SK-N-SH (cell line): ENCODE data around the gene GGT7.

ENCODE experiments used
- ELF1 ChIP-seq: IDR thresholded peaks from 2 replicates; pipeline ENCODE4 v1.4.0; 2012
- EP300 ChIP-seq, 2 experiments: IDR thresholded peaks; 2 replicates each; pipeline versions ENCODE4 v1.4.0 to v1.6.1; 2012; ENCODE audit warnings: borderline replicate concordance in 1 of 2, low read depth in 1 of 2, low read length in 1 of 2
- EZH2phosphoT487 ChIP-seq: fragments of 200-600 bp; sonication (generic); IDR thresholded peaks from 2 replicates; pipeline ENCODE4 v1.6.1; 2017; ENCODE audit warnings: low read depth, mixed run types, mild to moderate bottlenecking, antibody characterized with exemption, moderate library complexity, borderline replicate concordance
- NFIC ChIP-seq: IDR thresholded peaks from 2 replicates; pipeline ENCODE4 v1.4.0; 2012; ENCODE audit warnings: borderline replicate concordance
- NRF1 ChIP-seq: IDR thresholded peaks from 2 replicates; pipeline ENCODE4 v1.6.1; 2012; ENCODE audit warnings: low read depth, mild to moderate bottlenecking, low read length
- PBX3 ChIP-seq: IDR thresholded peaks from 2 replicates; pipeline ENCODE4; 2012
- POLR2AphosphoS5 ChIP-seq: IDR thresholded peaks from 2 replicates; pipeline ENCODE4 v1.6.1; 2012; ENCODE audit warnings: low read depth, low read length
- RCOR1 ChIP-seq: fragments of 150-350 bp; IDR thresholded peaks from 2 replicates; pipeline ENCODE4 v1.6.1; 2017; ENCODE audit warnings: antibody characterized with exemption, low read length
- SMC3 ChIP-seq: IDR thresholded peaks from 2 replicates; pipeline ENCODE4 v1.6.1; 2012; ENCODE audit warnings: low read depth, low read length, improper control_type of control experiment
- YY1 ChIP-seq: IDR thresholded peaks from 2 replicates; pipeline ENCODE4 v1.4.0; 2012; ENCODE audit warnings: low read depth, mild to moderate bottlenecking
- TF ChIP-seq, protein P1 (sequence below): fragments of 200-600 bp; sonication (generic); IDR thresholded peaks from 2 replicates; pipeline ENCODE4 v1.6.1; 2017; ENCODE audit warnings: antibody characterized with exemption, mild to moderate bottlenecking, moderate library complexity

GRCh38 chr20:34881689-34882088 lies 9.0 kb upstream of the GGT7 start:
- TF ChIP-seq, protein P1, sequence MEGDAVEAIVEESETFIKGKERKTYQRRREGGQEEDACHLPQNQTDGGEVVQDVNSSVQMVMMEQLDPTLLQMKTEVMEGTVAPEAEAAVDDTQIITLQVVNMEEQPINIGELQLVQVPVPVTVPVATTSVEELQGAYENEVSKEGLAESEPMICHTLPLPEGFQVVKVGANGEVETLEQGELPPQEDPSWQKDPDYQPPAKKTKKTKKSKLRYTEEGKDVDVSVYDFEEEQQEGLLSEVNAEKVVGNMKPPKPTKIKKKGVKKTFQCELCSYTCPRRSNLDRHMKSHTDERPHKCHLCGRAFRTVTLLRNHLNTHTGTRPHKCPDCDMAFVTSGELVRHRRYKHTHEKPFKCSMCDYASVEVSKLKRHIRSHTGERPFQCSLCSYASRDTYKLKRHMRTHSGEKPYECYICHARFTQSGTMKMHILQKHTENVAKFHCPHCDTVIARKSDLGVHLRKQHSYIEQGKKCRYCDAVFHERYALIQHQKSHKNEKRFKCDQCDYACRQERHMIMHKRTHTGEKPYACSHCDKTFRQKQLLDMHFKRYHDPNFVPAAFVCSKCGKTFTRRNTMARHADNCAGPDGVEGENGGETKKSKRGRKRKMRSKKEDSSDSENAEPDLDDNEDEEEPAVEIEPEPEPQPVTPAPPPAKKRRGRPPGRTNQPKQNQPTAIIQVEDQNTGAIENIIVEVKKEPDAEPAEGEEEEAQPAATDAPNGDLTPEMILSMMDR, result no peak
- TF ChIP-seq POLR2AphosphoS5 (no peak), EP300 (IDR thresholded peaks at IDR 0.05; ENCODE audit: borderline replicate concordance in 1 of 2, low read depth in 1 of 2, low read length in 1 of 2) (no peak), EZH2phosphoT487 (no peak), RCOR1 (no peak), ELF1 (no peak), SMC3 (no peak), NFIC (no peak), PBX3 (no peak), NRF1 (no peak), YY1 (no peak)
